ENCODE data around the gene BCL7A. TPM values are rescaled to one million over a fixed set of nuclear protein-coding genes. Genes with fewer than 3 reads are reported as not detected.

Gene BCL7A
- total RNA-seq, 6 experiments from 2014 or later, result 2.6 to 3.8 (median 3.4) TPM

DNA sequence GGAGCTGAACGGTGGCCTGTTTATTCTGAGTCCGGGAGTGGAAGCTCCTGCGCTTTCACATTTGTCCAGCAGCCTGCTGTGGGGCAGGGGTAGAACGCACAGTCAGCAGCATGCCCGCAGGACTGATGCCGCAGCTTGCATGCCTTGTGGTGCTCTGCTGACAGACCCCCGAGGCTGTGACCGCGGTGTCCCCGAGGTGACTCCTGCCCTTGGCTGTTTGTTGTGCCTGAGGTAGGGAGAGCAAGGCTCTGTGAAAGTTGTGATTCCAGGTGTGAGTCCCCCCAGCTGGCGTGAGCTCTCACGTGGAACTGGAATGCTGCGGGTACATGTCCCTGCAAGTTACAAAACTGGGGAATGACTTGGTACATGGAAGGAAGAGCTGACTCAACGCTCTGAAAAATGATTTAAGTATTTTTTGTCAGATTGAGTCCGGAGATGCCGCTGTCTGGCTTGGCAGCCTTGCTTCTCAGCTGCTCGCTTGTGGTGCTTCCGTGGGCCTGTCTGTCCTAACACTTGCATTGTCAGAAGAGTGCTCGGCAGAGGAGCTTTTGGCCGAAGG is 75.0 kb downstream of the BCL7A start:
- Mint-ChIP-seq H3K36me3 (ENCODE audit: low read depth) (no peaks in the 10 kb centered on the region; the same call in 1 of the 2 replicates), H3K4me1 (ENCODE audit: low read depth) (peaks cover 32% of the 10 kb centered on the region), H3K27me3 (ENCODE audit: insufficient read depth) (peaks cover 4% of the 10 kb centered on the region), H3K27ac (no peak overlapping the region), H3K4me3 (no peak overlapping the region), H3K9me3 (no peaks in the 10 kb centered on the region)
- no peak for DNase-seq
- TF ChIP-seq, protein P1, sequence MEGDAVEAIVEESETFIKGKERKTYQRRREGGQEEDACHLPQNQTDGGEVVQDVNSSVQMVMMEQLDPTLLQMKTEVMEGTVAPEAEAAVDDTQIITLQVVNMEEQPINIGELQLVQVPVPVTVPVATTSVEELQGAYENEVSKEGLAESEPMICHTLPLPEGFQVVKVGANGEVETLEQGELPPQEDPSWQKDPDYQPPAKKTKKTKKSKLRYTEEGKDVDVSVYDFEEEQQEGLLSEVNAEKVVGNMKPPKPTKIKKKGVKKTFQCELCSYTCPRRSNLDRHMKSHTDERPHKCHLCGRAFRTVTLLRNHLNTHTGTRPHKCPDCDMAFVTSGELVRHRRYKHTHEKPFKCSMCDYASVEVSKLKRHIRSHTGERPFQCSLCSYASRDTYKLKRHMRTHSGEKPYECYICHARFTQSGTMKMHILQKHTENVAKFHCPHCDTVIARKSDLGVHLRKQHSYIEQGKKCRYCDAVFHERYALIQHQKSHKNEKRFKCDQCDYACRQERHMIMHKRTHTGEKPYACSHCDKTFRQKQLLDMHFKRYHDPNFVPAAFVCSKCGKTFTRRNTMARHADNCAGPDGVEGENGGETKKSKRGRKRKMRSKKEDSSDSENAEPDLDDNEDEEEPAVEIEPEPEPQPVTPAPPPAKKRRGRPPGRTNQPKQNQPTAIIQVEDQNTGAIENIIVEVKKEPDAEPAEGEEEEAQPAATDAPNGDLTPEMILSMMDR (IDR thresholded peaks at IDR 0.05), result no peak

DNA sequence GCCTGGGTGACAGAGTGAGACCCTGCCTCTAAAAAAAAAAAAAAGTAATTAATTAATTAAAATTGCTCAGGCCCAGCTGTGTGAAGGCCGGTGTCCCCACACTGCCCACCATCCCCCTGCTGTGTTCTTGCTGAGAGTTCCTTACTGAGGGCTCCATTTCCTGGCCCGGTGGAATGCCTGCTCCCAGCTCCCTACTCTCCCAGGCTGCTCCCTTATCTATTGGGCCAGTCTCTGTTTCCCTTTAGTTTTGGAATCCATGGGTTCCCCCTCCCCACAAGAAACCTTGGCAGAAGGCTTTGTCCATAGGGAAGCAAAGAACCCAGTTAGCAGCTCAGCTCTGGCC is 75.9 kb downstream of the BCL7A start:
- peaks cover 30% of the 10 kb centered on the region for H3K4me1 Mint-ChIP-seq (ENCODE audit: low read depth)
- TF ChIP-seq, protein P1 (IDR thresholded peaks at IDR 0.05), result no peak
- H3K27me3 Mint-ChIP-seq (ENCODE audit: insufficient read depth), result peaks cover 4% of the 10 kb centered on the region
- H3K36me3 Mint-ChIP-seq (ENCODE audit: low read depth), result 0 out of 2 replicates have a peak, but pooled peaks cover 2% of the 10 kb centered on the region
- H3K9me3 Mint-ChIP-seq, result no peaks in the 10 kb centered on the region
- no peak for DNase-seq
- H3K27ac Mint-ChIP-seq, result peak overlapping the region; percentile 20; the same call in 1 of the 2 replicates
- no peak overlapping the region for H3K4me3 Mint-ChIP-seq

- DNase-seq, result peak; percentile 43
- Mint-ChIP-seq H3K27ac (peak overlapping the region; percentile 20; the same call in 1 of the 2 replicates), H3K4me3 (peak overlapping the region; percentile 31; the same call in 1 of the 2 replicates), H3K36me3 (ENCODE audit: low read depth) (0 out of 2 replicates have a peak, but pooled peaks cover 3% of the 10 kb centered on the region), H3K4me1 (ENCODE audit: low read depth) (peaks cover 30% of the 10 kb centered on the region), H3K9me3 (no peaks in the 10 kb centered on the region), H3K27me3 (ENCODE audit: insufficient read depth) (peaks cover 4% of the 10 kb centered on the region)
- TF ChIP-seq, protein P1 (IDR thresholded peaks at IDR 0.05), result no peak
Observed at GRCh38 chr12:122097927-122098756, 76.5 kb downstream of the BCL7A start.

DNA sequence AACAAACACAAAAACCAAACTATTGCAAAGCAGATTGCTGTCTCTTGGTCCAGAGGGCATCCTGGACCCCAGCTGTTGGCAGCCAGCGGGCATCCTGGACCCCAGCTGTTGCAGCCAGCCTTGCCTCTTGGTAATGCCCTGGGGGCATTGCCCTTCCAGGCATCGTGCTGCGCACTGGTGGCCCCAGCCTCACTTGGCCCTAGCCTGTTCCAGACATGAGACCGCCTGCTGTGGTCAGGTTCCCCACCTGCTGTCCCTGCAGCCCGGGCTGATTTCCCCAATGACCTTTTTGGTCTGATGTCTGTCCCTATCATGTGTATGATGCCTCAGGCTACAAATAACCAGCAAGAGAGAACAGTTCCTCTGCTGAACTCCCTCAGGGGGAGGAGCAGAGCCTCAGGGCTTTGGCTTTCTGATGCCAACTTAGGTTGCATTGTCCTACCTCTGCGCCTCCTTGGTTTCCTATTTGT is 77.6 kb downstream of the BCL7A start:
- H3K9me3 Mint-ChIP-seq, result no peaks in the 10 kb centered on the region
- peaks cover 3% of the 10 kb centered on the region; the same call in 1 of the 2 replicates for H3K36me3 Mint-ChIP-seq (ENCODE audit: low read depth)
- no peak overlapping the region for H3K27ac Mint-ChIP-seq
- TF ChIP-seq, protein P1 (IDR thresholded peaks at IDR 0.05), result no peak
- H3K4me3 Mint-ChIP-seq, result no peak overlapping the region
- DNase-seq, result no peak
- H3K4me1 Mint-ChIP-seq (ENCODE audit: low read depth), result peaks cover 30% of the 10 kb centered on the region
- H3K27me3 Mint-ChIP-seq (ENCODE audit: insufficient read depth), result peaks cover 4% of the 10 kb centered on the region

DNA sequence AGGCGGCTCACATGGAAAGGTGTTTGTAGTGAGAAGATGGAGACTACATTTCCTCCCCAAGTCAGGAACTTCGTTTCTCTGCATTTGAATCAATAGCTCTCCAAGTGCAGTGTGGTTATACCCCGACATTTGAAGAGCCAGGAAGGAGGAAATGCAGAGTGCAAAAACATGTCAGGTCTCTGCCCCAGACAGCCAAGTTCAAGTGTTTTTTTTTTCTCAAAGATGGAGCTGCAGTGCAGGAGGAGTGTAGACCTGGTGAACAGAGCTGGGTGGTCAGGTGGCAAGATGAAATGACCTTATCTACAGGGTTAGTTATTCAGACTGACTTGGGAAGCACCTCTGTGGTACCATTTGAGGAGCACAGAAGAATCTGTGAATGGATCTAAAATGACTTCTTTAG is 78.2 kb downstream of the BCL7A start:
- DNase-seq, result no peak
- peaks cover 4% of the 10 kb centered on the region for H3K27me3 Mint-ChIP-seq (ENCODE audit: insufficient read depth)
- H3K9me3 Mint-ChIP-seq, result no peaks in the 10 kb centered on the region
- H3K4me1 Mint-ChIP-seq (ENCODE audit: low read depth), result peaks cover 30% of the 10 kb centered on the region
- no peak overlapping the region for H3K4me3 Mint-ChIP-seq
- H3K27ac Mint-ChIP-seq, result no peak overlapping the region
- H3K36me3 Mint-ChIP-seq (ENCODE audit: low read depth), result peaks cover 5% of the 10 kb centered on the region; the same call in 1 of the 2 replicates
- TF ChIP-seq, protein P1 (IDR thresholded peaks at IDR 0.05), result no peak

Data from HFFc6 (cell line).